HG02763 (cell line): ENCODE data around the gene PDE4A.

ENCODE experiments used
- ATAC-seq: cut with Tn5 transposase; IDR thresholded peaks from one replicate; pipeline ENCODE4 v1.9.1; 2021; ENCODE audit warnings: mild to moderate bottlenecking, moderate library complexity; ENCODE audit not compliant: unreplicated experiment

Gene PDE4A

DNA sequence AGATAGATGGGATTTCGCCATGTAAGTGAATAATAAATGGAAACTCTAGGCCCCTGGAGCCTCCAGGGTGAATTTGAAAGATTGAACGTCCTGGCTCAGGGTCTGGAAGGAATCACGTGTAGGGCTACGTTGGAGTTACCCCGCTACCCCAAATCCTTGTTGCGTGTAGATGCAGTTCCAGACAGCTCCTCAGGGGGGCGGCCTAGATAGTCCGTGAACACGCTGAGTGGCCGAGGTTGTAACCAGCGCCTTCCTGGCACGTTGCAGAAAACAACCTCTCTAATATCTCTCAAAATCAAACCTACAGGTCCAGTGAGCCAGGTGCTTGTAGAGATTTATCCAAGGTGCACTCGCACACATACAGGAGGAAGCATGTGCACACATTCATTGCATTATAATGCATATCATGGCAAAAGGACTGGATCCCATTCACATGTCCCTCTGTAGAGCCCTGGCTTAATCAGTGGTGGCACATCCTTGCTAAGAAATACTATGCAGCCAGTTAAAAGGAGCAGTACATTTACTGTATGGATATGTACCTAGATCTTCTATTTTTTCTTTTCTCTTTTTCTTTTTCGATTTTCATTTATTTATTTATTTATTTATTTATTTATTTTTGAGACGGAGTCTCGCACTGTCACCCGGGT is 85.4 kb downstream of the PDE4A start:
- ATAC-seq = no peak

DNA sequence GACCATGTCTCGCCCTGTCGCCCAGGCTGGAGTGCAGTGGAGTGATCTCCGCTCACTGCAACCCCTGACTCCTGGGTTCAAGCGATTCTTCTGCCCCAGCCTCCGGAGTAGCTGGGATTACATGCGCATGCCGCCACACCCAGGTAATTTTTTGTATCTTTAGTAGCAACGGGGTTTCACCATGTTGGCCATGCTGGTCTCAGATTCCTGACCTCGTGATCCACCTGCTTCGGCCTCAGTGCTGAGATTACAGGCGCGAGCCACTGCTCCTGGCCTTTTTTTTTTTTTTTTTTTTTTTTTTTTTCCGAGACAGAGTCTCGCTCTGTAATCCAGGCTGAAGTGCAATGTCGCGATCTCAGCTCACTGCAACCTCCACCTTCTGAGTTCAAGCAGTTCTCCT is 87.7 kb downstream of the PDE4A start:
- no peak for ATAC-seq

DNA sequence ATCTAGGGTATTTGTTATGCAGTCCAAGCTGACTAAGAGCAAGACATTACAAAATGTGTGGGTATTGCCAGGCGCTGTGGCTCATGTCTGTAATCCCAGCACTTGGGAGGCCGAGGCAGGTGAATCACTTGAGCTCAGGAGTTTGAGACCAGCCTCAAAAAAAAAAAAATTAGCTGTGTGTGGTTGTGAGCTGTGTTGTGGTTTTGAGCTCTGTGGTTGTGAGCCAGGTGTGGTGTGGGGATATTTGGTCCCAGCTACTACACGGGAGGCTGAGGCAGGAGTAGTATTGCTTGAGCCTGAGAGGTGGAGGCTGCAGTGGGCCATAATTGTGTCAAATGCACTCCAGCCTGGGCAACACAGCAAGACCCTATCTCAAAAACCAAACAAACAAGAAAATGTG is 88.4 kb downstream of the PDE4A start:
- no peak for ATAC-seq

DNA sequence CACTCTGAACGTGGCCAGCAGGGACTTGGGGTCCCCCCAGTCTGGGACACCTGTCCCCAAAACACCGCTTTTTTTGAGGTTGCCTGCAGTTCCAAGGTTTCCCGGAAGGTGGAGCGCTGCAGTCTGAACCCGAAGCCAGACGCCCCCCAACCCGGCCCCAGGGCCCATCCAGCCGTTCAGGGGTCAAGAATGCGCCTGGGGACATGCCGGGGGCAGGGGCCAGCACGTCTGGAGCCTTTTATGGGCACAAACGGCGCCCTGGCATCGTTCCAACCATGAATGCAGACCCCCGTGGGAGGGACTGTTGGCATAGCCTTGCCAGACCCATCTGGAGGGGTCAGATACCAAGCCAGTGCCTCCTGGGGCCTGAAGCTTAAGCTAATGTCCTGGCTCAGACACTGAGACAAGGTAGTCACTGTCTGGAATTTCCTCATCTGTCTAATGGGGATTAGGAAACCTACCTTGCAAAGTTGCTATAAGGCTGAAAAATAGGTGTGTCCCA is 90.0 kb downstream of the PDE4A start:
- ATAC-seq = no peak

DNA sequence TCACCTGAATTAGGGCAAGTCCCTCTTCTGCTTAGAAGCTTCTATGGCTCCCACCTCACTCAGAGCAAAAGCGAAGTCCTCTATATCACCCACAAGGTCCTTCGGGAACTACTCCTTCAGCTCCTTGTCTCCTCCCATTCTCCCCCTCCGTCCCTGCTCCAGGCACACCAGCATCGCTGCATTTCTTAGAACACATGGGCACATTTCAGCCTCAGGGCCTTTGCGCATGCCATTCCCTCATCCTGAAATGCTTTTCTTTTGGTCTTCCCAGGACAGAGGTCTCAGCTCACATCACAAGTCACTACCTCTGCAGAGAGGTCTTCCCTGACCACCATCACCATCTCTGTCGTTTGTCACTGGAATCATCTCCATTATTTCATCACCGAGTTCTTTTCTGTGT is 92.9 kb downstream of the PDE4A start:
- ATAC-seq = no peak

DNA sequence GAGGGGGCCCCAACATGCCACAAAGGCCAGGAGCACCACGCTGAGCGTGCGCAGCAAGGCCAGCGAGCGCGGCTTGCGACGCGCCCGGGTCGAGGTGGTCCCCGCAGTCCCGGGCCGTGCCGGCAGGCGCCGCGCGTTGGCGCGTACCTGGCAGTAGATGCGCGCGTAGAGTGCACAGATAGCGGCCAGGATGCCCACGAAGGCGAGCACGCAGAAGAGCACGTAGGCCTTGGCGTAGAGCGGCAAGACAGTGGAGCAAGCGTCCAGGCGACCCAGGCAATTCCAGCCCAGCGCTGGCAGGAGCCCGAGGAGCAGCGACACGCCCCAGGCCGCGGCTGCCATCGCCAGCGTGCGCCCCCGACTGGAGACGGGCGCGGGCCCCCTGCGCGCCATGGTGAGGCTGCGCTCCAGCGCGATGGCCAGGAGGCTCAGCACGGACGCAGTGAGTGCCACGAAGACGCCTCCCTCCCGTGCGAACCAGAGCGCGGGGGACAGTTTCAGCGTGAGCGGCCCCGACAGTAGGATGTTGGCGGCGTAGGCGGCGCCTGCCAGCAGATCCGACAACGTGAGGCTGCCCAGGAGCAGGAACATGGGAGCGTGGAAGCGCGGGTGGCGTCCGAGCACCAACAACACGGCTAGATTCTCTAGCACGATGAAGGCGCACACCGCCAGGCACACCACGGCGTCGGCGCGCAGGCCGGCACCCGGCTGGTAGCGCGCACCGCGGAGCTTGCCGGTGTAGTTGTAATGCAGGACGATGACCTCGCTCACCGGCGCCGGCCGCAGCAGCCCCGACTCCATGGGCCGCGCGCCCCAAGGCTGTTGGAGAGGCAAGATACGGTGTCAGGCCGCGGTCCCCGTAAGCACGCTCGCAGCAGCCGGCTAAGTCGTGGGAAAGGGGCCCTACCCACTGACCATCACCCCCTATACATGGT is 94.1 kb downstream of the PDE4A start:
- no peak for ATAC-seq

DNA sequence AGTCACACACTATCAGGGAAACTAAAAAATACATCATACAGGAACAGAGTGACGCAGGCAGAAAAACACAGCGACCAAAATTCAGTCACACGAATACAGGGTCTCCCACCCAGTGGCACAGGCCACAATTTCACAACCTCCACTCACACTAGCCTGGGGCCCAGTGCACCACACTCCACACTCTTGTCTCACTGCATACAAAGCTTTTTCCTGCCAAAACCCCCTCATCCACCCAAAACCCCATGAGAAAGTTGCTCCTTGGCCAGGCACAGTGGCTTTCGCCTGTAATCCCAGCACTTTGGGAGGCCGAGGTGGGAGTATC is 95.7 kb downstream of the PDE4A start:
- ATAC-seq = no peak

DNA sequence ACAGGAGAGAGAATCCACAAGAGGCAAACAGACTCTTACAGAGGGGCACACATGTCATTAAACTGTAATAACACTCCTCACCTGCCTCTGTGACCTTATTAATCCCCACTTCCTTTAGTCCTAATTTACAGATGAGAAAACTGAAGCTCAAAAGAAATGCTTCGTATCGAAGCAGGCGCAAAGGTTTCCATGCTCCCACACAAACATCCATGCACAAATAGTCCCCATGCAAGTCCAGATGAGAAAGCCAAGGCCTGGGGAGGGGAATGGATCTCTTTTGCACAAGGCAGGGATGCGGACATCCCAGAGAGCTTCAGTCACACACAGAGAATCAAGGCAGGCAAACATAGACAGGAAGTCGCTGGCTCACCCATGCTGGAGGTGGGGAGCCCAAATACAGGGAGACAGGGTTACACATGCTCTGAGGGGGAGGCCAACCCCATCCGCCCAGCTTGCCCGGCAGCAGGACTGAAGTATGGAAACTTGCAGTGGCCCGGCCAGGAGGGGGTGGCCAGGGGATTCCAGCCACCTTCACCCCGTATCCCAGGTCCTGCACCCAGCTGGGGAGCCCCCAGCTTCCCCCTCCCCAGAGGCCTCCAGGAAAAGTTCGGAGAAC is 96.4 kb downstream of the PDE4A start:
- no peak for ATAC-seq

DNA sequence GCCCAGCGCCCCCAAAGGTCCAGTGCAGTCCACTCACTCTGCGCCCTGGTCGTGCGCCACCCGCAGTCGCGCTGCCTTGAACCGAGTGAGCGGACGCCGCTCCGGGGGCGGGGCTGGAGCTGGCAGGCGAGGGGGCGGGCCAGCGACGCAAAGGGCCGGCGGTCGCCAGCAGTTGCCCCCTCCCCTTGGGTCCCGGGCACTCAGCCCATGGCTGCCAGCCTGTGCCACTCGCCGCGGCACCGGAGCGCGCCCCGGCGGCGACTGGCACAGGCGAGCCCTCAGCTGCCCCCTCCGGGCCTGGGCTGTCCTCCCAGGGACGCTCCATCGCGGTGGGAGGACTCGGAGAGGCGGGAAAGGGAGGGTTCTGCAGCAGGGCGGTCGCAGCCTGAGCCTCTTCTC is 97.0 kb downstream of the PDE4A start, which contains the start of gene S1PR5:
Gene S1PR5 (minus strand): TSS at position 87 of the 399 bp plus-strand sequence. CDS start 2,436 bp downstream, outside the sequence.
- ATAC-seq = no peak

DNA sequence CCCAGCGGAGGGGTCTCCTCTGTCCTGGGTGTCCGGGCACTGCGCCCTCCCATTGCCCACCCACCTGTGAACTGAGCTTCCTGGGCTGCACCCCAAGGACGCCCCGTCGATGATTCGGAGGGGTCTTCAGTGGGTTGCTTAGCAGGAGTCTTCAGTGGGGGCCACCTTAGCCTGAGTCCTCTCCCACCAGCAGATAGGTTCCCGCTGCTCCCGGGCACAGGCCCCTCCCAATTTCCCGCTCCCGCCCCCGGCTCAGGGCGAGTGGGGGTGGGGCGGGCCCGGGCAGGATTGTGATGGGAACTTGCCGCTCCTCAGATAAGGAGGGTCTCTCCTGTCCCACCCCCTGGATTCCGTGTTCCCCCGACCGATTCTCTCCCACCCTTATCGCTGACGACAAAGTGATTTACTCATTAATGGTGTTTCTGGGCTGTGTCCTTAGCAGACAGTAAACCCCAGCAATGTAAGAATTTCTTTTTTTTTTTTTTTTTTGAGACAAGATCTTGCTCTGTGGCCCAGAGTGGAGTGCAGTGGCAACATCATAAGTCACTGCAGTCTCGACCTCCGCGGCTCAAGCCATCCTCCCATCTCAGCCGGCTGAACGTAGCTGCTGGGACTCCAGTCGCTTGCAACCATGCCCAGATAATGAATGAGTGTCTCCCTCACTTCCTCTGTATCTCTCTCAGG is 97.6 kb downstream of the PDE4A start:
- no peak for ATAC-seq

DNA sequence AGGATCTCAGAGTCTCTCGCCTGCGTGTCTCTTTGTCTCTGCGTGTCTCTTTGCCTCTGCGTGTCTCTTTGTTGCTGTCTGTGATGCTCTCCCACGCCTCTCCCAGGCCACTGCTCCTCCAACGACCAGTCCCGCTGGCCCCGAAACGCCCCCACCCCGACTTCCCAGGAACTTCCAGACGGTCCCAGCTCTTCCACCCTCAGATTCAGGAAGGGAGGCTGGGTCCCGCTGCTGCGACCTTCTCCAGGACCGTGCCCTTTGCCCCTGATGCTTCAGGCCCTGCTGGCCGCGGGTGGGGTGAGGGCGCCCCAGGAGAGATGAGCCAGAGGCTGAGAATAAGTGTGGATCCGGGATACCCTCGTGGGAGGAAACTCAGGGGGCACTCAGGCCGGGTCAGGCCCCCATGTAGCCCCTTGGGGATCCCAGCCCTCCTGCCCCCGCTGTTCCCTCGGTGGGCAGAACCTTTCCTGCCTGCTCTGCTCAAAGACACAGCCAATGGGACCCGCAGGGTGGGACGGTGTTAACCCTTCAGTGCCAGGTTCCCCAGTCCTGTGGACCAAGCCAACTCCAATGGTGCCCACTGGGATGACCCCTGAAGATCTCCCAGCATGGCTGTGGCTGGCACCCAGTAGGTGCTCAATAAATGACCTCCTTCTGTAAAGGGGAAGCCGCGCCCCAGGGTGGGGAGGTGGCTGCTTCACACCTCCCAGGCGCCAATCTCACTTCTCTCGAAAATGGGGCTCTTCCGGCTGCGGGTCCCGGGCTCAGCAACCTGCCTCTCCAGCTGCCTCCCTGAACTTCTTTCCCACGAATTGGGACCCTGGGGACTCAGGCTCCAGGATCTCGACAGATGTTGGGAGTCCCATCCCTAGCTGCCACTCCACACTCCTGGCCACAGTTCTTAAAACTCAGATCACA is 98.4 kb downstream of the PDE4A start:
- ATAC-seq = no peak
